ENCODE data around the gene EMC7. TPM values are rescaled to one million over a fixed set of nuclear protein-coding genes. Genes with fewer than 3 reads are reported as not detected.

EMC7 gene
- total and polyA plus RNA-seq, 8 donors = 25.8 to 48.4 (median 33.8) TPM

DNA sequence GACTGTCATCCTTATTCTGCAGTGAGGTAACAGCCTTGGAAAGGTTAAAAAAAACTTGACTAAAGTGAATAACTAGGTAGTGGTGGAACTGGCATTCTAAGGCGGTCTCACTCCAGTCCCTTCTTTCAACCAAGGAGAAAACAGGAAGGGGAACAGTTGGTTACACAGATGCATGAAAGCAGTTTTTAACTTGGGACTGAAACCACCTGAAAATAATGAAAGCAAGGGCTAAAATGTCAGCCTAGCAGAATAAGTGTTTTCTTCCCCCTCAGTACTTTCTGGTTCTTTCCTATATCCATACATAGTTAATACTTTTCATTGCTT lies 61.9 kb downstream of the EMC7 start:
- intact Hi-C loops (cut with DNase I) = no loop called here
- TF ChIP-seq, protein P1, sequence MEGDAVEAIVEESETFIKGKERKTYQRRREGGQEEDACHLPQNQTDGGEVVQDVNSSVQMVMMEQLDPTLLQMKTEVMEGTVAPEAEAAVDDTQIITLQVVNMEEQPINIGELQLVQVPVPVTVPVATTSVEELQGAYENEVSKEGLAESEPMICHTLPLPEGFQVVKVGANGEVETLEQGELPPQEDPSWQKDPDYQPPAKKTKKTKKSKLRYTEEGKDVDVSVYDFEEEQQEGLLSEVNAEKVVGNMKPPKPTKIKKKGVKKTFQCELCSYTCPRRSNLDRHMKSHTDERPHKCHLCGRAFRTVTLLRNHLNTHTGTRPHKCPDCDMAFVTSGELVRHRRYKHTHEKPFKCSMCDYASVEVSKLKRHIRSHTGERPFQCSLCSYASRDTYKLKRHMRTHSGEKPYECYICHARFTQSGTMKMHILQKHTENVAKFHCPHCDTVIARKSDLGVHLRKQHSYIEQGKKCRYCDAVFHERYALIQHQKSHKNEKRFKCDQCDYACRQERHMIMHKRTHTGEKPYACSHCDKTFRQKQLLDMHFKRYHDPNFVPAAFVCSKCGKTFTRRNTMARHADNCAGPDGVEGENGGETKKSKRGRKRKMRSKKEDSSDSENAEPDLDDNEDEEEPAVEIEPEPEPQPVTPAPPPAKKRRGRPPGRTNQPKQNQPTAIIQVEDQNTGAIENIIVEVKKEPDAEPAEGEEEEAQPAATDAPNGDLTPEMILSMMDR (IDR thresholded peaks at IDR 0.05) = no peak
- Histone ChIP-seq H3K27me3 (no peaks in the 10 kb centered on the region), H3K4me1 (peaks cover 3 to 5% (median 4%) of the 10 kb centered on the region in 3 donors), H3K27ac (no peak overlapping the region), H3K9me3 (no peaks in the 10 kb centered on the region), H3K4me3 (peak overlapping the region in 2 of 4 donors; percentile 70 to 88), H3K36me3 (no peaks in the 10 kb centered on the region)
- ATAC-seq = no peak
- WGBS, 2 donors = 86 to 90% methylated on average over 1 of the region's 1 CpG
- DNase-seq = no peak
- FAIRE-seq = no peak

DNA sequence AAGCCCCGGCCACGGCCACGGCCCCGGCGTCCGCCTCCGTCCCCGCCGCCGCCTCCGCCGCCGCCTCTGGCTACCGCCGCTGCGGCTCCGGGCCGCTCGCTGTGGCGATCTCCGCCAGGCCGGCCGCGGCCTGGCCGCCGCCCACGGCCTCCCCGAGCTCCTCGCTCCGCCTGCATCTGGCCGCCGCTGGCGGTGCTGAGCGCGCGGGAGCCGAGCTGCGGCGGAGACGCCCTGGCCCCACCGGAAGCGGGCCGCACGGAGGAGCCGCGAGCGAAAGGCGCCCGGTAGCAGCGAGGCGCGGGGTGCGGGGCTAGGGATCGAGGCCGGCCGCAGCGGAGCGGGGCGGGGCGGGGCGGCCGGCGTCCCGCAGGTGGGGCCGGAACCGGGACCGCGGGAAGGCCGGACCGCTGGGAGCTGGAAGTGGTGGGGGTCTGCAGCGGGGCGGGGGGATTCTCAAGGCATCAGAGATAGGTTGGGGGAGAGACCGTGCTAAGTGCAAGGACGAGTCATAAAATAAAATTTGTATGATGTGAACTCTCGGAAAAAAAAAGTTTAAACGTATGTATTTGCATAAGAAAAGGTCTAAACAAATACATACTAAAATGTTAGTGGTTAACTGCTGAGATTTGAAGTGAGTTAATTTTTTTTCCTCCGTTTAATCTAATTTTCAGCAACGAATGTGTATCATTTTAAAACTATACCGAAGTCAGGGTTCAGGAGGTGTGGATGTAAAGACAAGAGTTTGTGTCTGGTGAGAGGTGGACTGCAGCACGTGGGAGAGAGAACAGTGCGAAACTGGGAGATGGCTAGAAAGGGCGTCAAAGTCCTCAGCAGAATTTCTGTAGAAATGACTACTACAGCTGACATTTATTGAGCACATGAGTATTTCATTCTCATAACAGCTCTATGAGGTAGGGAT lies 62.5 kb downstream of the EMC7 start, which contains the start of gene AVEN:
Gene AVEN (minus strand): TSS at position 334 of the 919 bp plus-strand sequence. CDS start 158 bp downstream, at position 176.
- Histone ChIP-seq H3K27ac (peak within 1 kb of the TSS; percentile 68 to 89 (median 79)), H3K4me1 (peaks cover 3 to 5% (median 4%) of the 10 kb centered on the region in 3 donors), H3K4me3 (peak within 1 kb of the TSS; percentile 70 to 89 (median 79)), H3K27me3 (no peaks in the 10 kb centered on the region), H3K9me3 (no peaks in the 10 kb centered on the region), H3K36me3 (no peaks in the 10 kb centered on the region)
- peak; percentile 62 to 78 (median 72) for ATAC-seq
- DNase-seq = peak; percentile 40 to 83 (median 60)
- TF ChIP-seq, protein P1 (IDR thresholded peaks at IDR 0.05) = no peak
- FAIRE-seq = no peak
- WGBS, 2 donors = 1% methylated on average over 68 to 82 of the region's 82 CpGs
- intact Hi-C loops (cut with DNase I) = no loop called here

DNA sequence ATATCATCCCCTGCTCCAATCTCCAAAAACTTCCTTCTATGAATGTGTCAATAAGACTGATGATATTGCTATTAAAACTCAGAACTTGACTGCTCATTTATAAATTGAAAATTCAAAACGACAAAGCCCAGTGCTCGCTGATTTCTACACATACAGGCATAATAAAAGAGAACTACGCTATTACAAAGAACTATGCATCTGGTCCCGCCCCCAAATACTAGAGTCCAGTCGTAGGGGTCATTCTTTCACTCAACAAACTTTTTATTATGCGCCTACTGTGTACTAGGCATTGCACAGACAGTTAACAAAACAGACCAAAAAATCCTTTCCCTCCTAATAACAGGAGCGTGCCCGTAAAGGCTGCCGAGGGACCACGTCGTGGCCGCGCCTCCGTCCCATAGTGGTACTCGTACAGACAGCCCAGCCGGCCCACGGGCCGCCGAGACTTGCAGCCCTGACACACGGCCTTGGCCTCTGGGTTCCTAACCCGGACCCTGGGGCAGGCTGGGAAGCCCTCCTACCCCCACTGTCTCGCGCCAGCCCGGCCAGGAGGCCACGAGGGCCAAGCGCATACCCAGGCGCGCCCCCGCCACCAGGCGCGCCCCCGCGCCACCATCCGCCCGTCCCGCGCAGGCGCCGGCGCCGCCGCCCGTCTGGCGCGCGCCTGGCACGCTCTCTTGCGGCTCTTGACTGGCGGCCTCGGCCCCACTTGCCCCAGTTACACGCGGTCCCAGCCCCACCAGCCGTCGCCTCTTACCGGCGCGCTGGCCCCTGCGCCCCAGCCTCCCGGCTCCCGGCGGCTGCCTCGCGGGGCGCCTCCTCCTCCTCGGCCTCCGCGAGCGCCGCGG lies 63.4 kb downstream of the EMC7 start:
- DNase-seq (peak; percentile 68 to 91 (median 81)), ATAC-seq (peak; percentile 93 to 95 (median 95)), FAIRE-seq (no peak)
- WGBS, 2 donors = 0% methylated on average over 42 to 69 of the region's 70 CpGs
- Histone ChIP-seq H3K27me3 (no peaks in the 10 kb centered on the region), H3K4me3 (peak overlapping the region; percentile 70 to 89 (median 79)), H3K9me3 (no peaks in the 10 kb centered on the region), H3K36me3 (no peaks in the 10 kb centered on the region), H3K4me1 (peaks cover 3 to 5% (median 4%) of the 10 kb centered on the region in 3 donors), H3K27ac (peak overlapping the region; percentile 68 to 89 (median 79))
- TF ChIP-seq, protein P1 (IDR thresholded peaks at IDR 0.05) = no peak
- intact Hi-C loops (cut with DNase I) = no loop called here

Other genes starting within 250 kb of the EMC7 start
- gene CHRM5, start 133.4 kb downstream of the EMC7 start, total RNA-seq = not detected
- gene CHRM5, start 133.4 kb downstream of the EMC7 start, polyA plus RNA-seq = not detected
- 10 to 100 TPM in 3 of 6 donors, 1 to 10 TPM in 3; 8.7 to 13.9 (median 10.0) TPM for gene AVEN, start 62.7 kb downstream of the EMC7 start, total RNA-seq
- gene AVEN, start 62.7 kb downstream of the EMC7 start, polyA plus RNA-seq = 1 to 10 TPM; 5.9 to 7.8 TPM
- 1 to 10 TPM in 1 of 6 donors, under 1 TPM in 5; 0.37 to 1.1 (median 0.57) TPM for gene PGBD4, start 221 bp upstream of the EMC7 start, total RNA-seq
- gene PGBD4, start 221 bp upstream of the EMC7 start, polyA plus RNA-seq = under 1 TPM; 0.61 to 0.85 TPM
- gene KATNBL1, start 108.2 kb upstream of the EMC7 start, total RNA-seq = 10 to 100 TPM in 4 of 6 donors, 1 to 10 TPM in 2; 9.4 to 24.0 (median 11.4) TPM
- 10 to 100 TPM; 10.1 to 12.8 TPM for gene KATNBL1, start 108.2 kb upstream of the EMC7 start, polyA plus RNA-seq
- gene EMC4, start 123.2 kb upstream of the EMC7 start, total RNA-seq = 10 to 100 TPM; 39.6 to 52.7 (median 41.0) TPM
- gene EMC4, start 123.2 kb upstream of the EMC7 start, polyA plus RNA-seq = 10 to 100 TPM; 62.0 to 82.6 TPM
- gene SLC12A6, start 235.9 kb upstream of the EMC7 start, total RNA-seq = 10 to 100 TPM in 1 of 6 donors, 1 to 10 TPM in 5; 2.5 to 13.1 (median 6.4) TPM
- gene SLC12A6, start 235.9 kb upstream of the EMC7 start, polyA plus RNA-seq = 1 to 10 TPM; 2.8 to 5.9 TPM
- gene NOP10, start 241.3 kb upstream of the EMC7 start, total RNA-seq = 10 to 100 TPM; 23.9 to 53.6 (median 33.8) TPM
- 10 to 100 TPM; 73.4 to 87.9 TPM for gene NOP10, start 241.3 kb upstream of the EMC7 start, polyA plus RNA-seq
- not detected for gene NUTM1, start 241.5 kb upstream of the EMC7 start, total RNA-seq
- gene NUTM1, start 241.5 kb upstream of the EMC7 start, polyA plus RNA-seq = not detected

Measured in pancreas (tissue), 10 donors.